GOT3 (cell line): Measurements from ENCODE around the gene ABHD11.
"Not testable (repeated sequence)": the region's sequence is repeated elsewhere in the genome, so short reads cannot be mapped to it uniquely, and the experiment has no call there.

Source experiments
- DNase-seq: peaks from one replicate; lab custom pipeline; 2025; ENCODE audit warnings: mixed read lengths; lab: John Stamatoyannopoulos, UW

Gene ABHD11

DNA sequence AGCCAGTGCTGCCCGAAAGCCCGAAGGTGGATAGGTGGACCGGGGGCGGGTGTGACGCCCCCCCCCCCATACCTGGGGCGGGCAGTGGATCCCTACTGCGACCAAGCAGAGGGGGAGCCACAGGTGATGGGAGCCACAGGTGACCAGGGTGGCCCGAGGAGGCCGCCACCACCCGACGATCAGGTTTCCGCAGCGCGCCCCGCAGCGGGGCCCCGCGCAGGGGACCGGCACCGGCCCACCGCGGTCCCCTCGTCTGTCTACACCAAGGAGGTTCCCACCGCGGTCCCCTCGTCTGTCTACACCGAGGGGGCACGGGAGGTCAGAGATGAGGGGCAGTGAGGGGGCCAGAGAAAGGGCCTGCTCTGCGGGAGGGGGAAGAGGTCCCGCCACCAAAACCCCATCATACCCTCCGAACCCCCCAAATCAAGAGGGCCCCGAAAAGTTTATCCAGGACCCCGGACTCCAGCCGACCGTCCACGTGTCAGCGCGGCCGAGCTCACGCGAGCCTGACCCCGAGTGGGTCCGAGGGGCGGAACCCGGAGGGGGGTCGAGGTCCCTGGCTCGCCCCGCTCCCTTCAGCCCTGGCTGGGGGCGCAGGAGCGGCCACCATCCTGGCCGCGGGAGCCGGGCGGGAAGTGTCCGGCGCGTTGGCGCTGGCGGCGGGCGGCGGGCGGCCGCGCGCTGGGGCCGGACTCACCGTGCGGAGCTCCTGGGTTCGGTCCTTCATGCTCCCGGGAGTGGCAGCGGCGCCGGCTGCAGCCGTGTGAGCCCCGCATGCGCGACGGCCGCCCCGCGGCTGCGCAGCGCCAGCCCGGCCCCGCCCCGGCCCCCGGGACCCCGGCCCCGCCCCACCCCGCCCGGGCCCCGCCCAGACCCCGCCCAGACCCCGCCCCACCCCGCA is 19.4 kb downstream of the ABHD11 start, which contains the start of gene STX1A:
STX1A (minus strand) TSS at position 765 of the 901 bp plus-strand sequence; CDS start at position 727, 38 bp downstream.
- peak; percentile 43 for DNase-seq

DNA sequence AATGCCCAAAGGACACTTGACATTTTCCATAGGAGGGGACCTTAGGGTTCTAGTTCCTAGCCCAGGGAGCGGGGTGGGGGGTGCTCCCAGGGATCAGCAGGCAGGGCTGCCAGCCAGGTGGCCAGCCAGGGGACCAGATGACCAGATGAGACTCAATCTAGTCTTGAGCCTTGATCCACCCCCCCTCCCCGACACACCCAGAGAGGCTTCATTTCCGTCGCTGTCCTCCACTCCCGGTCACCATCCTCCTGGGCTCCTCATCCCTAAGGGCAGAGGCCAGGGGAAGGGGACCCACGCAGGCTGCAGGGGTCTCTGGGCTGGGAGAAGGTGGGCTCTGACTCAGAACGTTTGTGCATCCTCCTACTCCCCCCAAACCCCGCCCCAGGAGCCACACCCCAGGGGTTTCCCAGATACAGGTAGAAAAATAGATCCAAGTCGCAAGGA is 20.1 kb downstream of the ABHD11 start:
- DNase-seq, result no peak

- DNase-seq, result peak; percentile 58
These were observed 20.6 kb downstream of the ABHD11 start for GRCh38 chr7:73717991-73718405.

GRCh38 chr7:73717025-73717807 is 21.4 kb downstream of the ABHD11 start:
- no peak for DNase-seq

GRCh38 chr7:73716318-73716890 is 22.2 kb downstream of the ABHD11 start:
- no peak for DNase-seq

DNA sequence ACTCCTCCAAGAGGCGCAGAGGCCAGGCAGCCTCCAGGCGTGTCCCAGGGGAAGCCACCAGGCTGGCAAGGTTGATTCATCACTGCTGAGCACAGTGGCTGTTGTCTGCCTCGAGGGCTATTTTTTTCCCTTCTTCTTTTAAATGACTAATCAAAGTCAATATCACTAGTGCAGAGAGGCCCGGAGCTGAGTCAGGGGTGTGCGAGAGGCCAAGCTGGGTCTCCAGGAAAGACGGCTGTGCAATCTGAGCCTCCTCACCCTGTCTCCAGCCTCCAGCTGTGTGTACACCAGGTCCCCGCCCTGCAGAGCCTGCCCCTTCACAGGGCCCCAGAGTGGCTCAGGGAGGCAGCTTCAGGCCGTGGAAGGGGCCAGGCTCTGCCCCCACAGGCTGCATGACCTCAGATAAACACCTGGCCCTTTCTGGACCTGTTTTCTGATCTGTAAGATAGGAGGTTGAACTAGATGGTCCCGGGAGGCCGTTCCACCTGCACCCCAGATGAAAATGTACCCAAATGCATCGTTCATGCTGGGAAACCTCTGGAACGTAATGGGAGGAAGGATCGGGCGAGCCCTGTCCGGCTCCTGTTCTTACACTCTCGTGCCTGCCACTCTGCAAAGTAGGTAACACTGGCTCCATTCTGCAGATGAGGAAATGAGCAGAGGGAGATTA is 22.8 kb downstream of the ABHD11 start:
- DNase-seq, result peak; percentile 80

- DNase-seq, result not testable (repeated sequence)
These were observed 25.3 kb downstream of the ABHD11 start for GRCh38 chr7:73713319-73713718.

DNA sequence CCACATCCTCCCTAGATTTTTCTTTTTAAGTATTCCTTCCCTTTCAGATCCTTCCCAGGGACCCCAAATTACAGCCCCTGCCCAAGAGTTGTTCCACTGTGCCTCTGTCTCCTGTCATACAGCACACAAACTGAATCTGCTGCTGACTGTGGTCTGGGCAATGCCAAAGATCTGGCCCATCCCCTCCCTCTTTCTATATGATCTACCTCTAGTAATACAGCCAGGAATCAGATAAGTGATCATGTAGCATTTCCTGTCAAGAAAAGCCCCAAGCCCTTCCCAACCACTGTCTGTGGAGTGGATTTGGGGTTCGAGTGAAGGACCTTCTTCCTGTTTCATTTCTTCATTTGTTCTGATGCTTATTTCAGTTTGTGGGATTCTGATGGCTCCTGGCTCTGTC is 25.8 kb downstream of the ABHD11 start:
- DNase-seq, result no peak

DNA sequence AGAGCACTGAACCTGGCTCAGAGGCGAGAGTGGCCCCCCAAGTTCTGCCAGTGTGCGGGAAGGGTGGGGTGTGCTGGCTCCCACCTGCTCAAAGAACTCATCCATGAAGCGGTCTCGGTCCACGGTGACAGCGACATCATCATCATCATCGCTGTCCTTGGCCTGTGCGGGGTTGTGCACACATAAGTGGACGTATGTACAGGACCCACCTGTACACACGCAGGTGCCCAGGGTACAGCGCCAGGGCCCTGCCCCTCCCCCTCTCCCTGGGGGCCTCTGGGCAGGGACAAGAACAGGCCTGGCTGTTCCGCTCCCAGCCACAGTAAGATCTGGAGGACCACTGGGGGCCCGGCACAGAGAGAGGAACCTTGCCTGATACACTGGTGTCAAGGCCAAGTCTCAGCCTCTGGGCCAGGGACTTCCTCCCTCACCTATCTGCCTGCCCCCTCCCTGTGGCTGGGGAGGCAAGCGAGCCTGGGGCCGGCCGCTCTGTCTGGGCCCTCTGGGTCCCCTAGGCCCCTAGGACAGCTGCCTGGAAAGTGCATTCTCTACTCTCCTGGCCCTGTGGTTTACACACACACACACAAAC is 29.5 kb downstream of the ABHD11 start:
- DNase-seq, result no peak

DNA sequence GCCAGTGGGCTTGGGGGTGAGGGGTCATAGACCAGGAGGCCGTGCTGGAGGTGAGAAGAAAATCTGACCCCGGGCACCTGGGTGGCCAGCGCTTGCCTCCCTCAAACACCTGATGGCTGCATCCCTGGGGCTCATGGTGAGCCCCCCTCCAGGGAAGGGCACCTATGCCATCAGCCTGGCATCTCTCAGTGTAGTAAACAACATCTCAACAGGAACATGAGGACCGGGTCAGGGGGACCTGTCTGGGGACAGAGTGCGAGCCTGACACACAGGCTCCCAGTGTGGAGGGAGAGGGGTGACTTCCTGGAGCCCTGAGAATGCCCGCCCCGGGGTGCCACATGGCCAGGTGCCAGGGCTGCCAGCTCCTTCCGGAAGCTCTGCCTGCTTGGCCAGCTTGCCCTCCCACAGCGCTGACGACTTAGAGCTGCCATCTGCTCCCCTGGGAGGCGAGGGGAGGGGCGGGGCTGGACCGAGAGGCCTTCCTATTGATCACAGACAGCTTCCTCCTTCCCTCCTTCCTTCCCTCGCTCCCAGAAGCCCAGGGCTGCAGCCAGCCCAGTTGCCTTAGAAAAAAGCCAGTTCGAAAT is 31.5 kb downstream of the ABHD11 start:
- no peak for DNase-seq

GRCh38 chr7:73706126-73707044 is 32.2 kb downstream of the ABHD11 start:
- DNase-seq, result no peak

DNA sequence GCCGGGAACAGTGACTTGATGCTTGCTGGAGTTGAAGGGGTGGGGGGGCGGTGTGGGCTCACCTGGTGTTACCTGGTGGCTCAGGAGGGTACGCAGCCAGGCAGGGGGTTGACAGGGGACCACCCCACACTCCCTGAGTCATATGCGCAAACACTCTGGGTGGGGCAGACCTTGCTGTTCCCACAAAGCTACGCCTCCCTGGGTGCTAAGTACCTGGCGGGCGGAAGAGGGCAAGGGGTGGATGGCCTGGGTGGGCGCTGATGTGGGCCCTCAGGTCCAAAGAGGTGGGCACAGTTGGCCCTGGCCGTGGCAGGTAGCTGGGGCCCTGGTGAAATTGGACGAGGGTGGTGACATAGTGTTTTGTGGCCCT is 33.1 kb downstream of the ABHD11 start:
- no peak for DNase-seq

GRCh38 chr7:73704640-73705550 is 33.7 kb downstream of the ABHD11 start:
- no peak for DNase-seq

DNA sequence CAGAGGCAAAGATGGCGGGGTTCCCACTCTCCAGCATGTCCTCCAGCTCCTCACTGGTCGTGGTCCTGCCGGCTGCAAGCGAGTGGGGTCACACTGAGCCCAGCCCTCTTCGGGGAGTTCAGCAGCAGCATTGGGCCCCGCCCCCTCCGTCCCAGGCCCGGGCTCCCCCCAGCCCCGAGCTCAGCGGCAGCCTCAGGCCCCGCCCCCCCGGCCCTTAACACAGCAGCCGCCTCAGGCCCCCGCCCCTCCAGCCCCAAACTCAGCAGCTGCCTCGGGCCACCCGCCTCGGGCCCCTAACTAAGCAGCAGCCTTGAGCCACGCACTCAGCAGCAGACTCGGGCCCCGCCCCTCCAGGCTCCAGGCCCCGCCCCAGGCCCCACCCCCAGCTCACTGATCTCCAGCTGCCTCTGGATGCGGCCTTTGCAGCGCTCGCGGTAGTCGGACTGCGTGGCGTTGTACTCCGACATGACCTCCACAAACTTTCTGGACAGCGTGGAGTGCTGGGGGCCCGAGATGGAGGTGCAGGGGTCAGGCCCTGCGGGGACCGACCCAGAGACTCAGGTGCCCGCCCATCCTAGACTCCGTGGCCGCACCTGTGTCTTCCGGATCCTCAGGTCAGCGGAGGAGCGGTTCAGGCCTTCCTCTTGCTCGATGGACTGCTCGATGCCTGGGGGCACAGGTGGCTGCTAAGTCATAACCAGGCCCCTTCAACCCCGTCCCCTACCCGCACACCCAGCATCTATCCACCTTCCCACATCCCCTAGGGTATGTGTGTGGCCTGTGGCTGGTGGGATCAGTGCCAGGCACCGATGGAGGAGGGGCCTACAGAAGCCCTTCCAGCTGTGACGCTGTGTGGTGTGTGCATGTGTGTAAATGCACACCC is 34.6 kb downstream of the ABHD11 start:
- no peak for DNase-seq

- no peak for DNase-seq
These were observed 35.4 kb downstream of the ABHD11 start for GRCh38 chr7:73703225-73703624.

DNA sequence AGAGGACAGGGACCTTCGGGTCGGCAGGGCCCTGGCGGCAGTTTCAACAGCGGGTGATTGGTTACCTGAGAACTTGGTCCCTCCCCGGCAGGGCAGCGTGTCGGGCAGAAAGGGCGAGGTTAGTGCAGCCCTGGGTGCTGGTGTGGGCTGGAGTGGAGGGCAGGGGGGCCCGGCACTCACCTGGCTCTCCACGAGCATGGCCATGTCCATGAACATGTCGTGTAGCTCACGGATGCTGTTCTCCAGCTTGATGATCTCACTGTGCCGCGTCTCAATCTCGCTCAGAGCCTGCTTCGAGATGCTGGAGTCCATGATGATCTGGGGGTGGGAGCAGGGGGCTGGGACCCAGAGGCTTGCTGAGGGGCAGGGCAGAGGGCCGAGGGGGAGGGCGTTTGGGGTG is 35.9 kb downstream of the ABHD11 start:
- no peak for DNase-seq

DNA sequence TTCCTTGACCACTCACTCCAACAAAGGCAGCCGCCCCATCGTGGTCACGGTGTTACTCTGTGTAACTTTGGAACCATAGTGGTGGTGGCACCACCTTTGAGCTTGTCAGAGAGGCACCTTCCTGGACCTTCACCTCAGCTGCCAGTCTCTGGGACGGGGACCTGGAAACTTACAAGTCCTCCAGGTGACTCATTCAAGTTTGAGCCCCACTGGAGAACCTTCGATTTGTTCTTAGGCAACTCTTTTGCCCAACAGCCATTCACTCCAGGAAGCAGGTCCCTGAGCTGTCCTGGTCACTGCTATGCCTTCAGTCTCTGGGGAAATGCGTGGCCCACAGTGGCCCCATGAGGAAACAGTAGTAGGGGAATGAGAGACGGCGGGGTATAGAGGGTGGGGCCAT is 36.4 kb downstream of the ABHD11 start:
- no peak for DNase-seq
